Measurements from ENCODE around the gene HDAC4. TPM values are rescaled to one million over a fixed set of nuclear protein-coding genes. Genes with fewer than 3 reads are reported as not detected.
A peak's percentile ranks its signal among the peaks of the same experiment; 100 is the strongest.

Gene HDAC4
- total and polyA plus RNA-seq, 12 donors: 3.7 to 40.0 (median 25.5) TPM

- ATAC-seq: no peak
- H3K27me3 ChIP-seq: peaks cover 0 to 47% (median 17%) of the 10 kb centered on the region in 7 donors
- no peak overlapping the region for H3K4me3 ChIP-seq
- WGBS, 2 donors: 84 to 98% methylated on average over 5 to 6 of the region's 6 CpGs
- H3K36me3 ChIP-seq: no peaks in the 10 kb centered on the region
- intact Hi-C loops (cut with DNase I): no loop called here
- no peak for DNase-seq
- no peaks in the 10 kb centered on the region for H3K9me3 ChIP-seq
- TF ChIP-seq CTCF (IDR thresholded peaks at IDR 0.05): no peak
- no peak overlapping the region for H3K27ac ChIP-seq
- no peaks in the 10 kb centered on the region for H3K4me1 ChIP-seq
These were observed 381.6 kb downstream of the HDAC4 start for GRCh38 chr2:239019183-239019581.

- Histone ChIP-seq H3K4me3 (no peak overlapping the region), H3K27ac (no peak overlapping the region), H3K9me3 (no peaks in the 10 kb centered on the region), H3K4me1 (no peaks in the 10 kb centered on the region), H3K36me3 (no peaks in the 10 kb centered on the region), H3K27me3 (peaks cover 0 to 54% (median 17%) of the 10 kb centered on the region in 7 donors)
- DNase-seq (no peak), ATAC-seq (no peak)
- 74% methylated on average over 17 of the region's 17 CpGs for WGBS, 2 donors
- intact Hi-C loops (cut with DNase I): no loop called here
- TF ChIP-seq CTCF (IDR thresholded peaks at IDR 0.05): no peak
These were observed 382.3 kb downstream of the HDAC4 start for GRCh38 chr2:239018271-239019182.

GRCh38 chr2:239017491-239018098 lies 383.2 kb downstream of the HDAC4 start:
- no peak overlapping the region for H3K4me3 ChIP-seq
- H3K27ac ChIP-seq: no peak overlapping the region
- no peak for DNase-seq
- no peaks in the 10 kb centered on the region for H3K9me3 ChIP-seq
- intact Hi-C loops (cut with DNase I): no loop called here
- no peak for ATAC-seq
- H3K27me3 ChIP-seq: peaks cover 0 to 62% (median 17%) of the 10 kb centered on the region in 7 donors
- no peaks in the 10 kb centered on the region for H3K4me1 ChIP-seq
- TF ChIP-seq CTCF (IDR thresholded peaks at IDR 0.05): no peak
- WGBS, 2 donors: 93 to 94% methylated on average over 12 of the region's 12 CpGs
- H3K36me3 ChIP-seq: no peaks in the 10 kb centered on the region

- ATAC-seq: peak in 1 of 8 donors; percentile 23
- WGBS, 2 donors: 56 to 57% methylated on average over 19 of the region's 19 CpGs
- TF ChIP-seq CTCF (IDR thresholded peaks at IDR 0.05): no peak
- Histone ChIP-seq H3K27ac (no peak overlapping the region), H3K27me3 (peaks cover 0 to 63% (median 25%) of the 10 kb centered on the region in 7 donors), H3K36me3 (no peaks in the 10 kb centered on the region), H3K4me1 (no peaks in the 10 kb centered on the region), H3K9me3 (no peaks in the 10 kb centered on the region), H3K4me3 (no peak overlapping the region)
- intact Hi-C loops (cut with DNase I): no loop called here
- no peak for DNase-seq
These were observed 384.7 kb downstream of the HDAC4 start for GRCh38 chr2:239015901-239016675.
